SK-N-SH treated with all-trans-retinoic acid at 6 μM for 48 hours (cell line): Measurements from ENCODE around the gene GJA3.

ENCODE experiments used
- ARNTL ChIP-seq: fragments of 450-650 bp; formaldehyde crosslinking; IDR thresholded peaks from 2 replicates; pipeline ENCODE4 v1.5.0; 2020; ENCODE audit warnings: low read depth, mild to moderate bottlenecking, moderate library complexity, borderline replicate concordance
- PATZ1 ChIP-seq: fragments of 250-450 bp; sonication (Bioruptor Pico); IDR thresholded peaks from 2 replicates; pipeline ENCODE4 v1.8.0; 2020; ENCODE audit warnings: mild to moderate bottlenecking, moderate library complexity, borderline replicate concordance
- TCF4 ChIP-seq: fragments of 250-450 bp; sonication (Bioruptor Pico); IDR thresholded peaks from 2 replicates; pipeline ENCODE4 v1.8.0; 2021; ENCODE audit warnings: mild to moderate bottlenecking, moderate library complexity, borderline replicate concordance
- ZFP3 ChIP-seq: fragments of 250-450 bp; sonication (Bioruptor Pico); IDR thresholded peaks from 2 replicates; pipeline ENCODE4 v1.5.0; 2020; ENCODE audit warnings: mild to moderate bottlenecking, moderate library complexity
- TF ChIP-seq, protein P1 (sequence below): fragments of 250-450 bp; sonication (Bioruptor Pico); IDR thresholded peaks from 2 replicates; pipeline ENCODE4 v1.5.1; 2020; ENCODE audit warnings: low read depth, mild to moderate bottlenecking, moderate library complexity

DNA sequence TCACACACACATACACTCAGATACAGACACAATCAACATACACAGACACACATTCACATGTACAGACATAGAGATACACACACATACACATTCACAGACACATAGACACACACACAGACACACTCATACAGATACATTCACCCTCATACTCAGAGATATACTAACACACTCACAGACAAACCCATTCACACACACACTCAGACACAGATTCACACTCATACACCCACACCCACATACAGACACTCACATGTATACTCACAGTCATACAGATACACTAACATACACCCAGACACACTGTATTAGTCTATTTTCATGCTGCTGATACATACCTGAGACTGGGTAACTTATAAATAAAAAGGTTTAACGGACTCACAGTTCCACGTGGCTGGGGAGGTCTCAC is 30.8 kb downstream of the GJA3 start:
- no peak for TF ChIP-seq PATZ1 (CRISPR knock-in tag)
- no peak for TF ChIP-seq ARNTL
- TF ChIP-seq, protein P1, sequence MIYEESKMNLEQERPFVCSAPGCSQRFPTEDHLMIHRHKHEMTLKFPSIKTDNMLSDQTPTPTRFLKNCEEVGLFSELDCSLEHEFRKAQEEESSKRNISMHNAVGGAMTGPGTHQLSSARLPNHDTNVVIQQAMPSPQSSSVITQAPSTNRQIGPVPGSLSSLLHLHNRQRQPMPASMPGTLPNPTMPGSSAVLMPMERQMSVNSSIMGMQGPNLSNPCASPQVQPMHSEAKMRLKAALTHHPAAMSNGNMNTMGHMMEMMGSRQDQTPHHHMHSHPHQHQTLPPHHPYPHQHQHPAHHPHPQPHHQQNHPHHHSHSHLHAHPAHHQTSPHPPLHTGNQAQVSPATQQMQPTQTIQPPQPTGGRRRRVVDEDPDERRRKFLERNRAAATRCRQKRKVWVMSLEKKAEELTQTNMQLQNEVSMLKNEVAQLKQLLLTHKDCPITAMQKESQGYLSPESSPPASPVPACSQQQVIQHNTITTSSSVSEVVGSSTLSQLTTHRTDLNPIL (CRISPR knock-in tag): no peak
- no peak for TF ChIP-seq ZFP3 (CRISPR knock-in tag)
- TF ChIP-seq TCF4: no peak
